IMR-90 (cell line): ENCODE measurements around the gene ATP8B4.

Experiments
- BHLHE40 ChIP-seq: fragments of 150-350 bp; IDR thresholded peaks from 2 replicates; pipeline ENCODE4 v1.6.1; 2016; ENCODE audit warnings: mild to moderate bottlenecking, low read depth, low read length
- CEBPB ChIP-seq: IDR thresholded peaks from 2 replicates; pipeline ENCODE4 v1.6.1; 2012; ENCODE audit warnings: low read depth, low read length, improper control_type of control experiment
- CHD1 ChIP-seq: IDR thresholded peaks from 2 replicates; pipeline ENCODE4 v1.6.1; 2012; ENCODE audit warnings: low read depth, low read length, improper control_type of control experiment
- MAFK ChIP-seq: IDR thresholded peaks from 2 replicates; pipeline ENCODE4 v1.6.1; 2012; ENCODE audit warnings: low read depth, low read length, improper control_type of control experiment
- POLR2A ChIP-seq: IDR thresholded peaks from 2 replicates; pipeline ENCODE4 v1.6.1; 2012; ENCODE audit warnings: mild to moderate bottlenecking, low read depth, low read length
- RAD21 ChIP-seq: IDR thresholded peaks from 2 replicates; pipeline ENCODE4 v1.6.1; 2012; ENCODE audit warnings: low read length, improper control_type of control experiment
- RCOR1 ChIP-seq: IDR thresholded peaks from 2 replicates; pipeline ENCODE4 v1.6.1; 2012; ENCODE audit warnings: mild to moderate bottlenecking, low read length, improper control_type of control experiment; ENCODE audit not compliant: insufficient replicate concordance
- TF ChIP-seq, protein P1 (sequence below): conservative IDR thresholded peaks from 2 replicates; pipeline ENCODE4 v1.5.1; 2012; ENCODE audit warnings: mild to moderate bottlenecking, low read depth, low read length, improper control_type of control experiment
- TF ChIP-seq, protein P2 (sequence below): fragments of 150-350 bp; IDR thresholded peaks from 2 replicates; pipeline ENCODE4 v1.6.1; 2016; ENCODE audit warnings: low read depth, mild to moderate bottlenecking, low read length, moderate library complexity, borderline replicate concordance
- TF ChIP-seq, protein P3 (sequence below): fragments of 150-350 bp; IDR thresholded peaks from 2 replicates; pipeline ENCODE4 v1.6.1; 2017; ENCODE audit warnings: mild to moderate bottlenecking, antibody characterized with exemption, low read length, low read depth

DNA sequence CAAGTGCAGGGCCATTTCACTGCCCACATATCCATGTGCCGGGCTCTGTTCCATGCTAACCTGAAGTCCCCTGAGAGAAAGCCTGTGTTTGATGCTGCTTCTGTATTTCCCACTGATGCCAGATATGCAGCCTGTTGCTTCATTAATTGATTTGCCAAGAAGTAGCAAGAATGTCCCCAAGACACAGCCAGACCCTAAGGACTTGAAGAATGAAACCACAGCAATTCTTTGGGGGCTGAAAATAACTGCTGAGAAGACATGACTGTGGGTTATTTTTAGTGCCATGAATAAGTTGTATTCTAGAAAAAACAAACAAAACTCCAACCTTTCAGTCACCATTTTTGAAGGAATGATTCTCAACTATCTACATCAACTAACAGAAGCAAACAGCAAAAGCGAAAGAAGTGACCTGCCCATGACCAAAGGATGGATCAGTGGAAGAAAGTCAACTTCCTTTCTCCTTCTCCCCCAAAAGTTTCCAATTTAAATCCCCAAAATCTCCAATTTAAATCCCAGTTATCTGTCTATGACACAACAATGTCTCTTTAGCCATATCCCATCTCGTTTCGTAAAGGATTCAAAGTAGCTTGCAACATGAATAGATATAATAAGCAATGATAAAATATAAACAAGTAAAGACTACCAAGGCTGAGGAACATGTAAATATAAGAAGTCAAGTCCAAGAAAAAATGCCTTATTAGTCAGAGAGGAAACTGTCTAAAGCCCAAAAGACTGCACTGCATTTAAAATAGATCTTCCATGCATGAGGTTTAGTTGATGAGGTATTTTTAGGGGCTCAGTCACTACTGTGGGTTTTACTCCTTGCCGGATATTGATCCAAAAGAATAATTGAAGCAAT is 271.4 kb downstream of the ATP8B4 start:
- TF ChIP-seq BHLHE40 (no peak), RAD21 (no peak; the same call in 1 of the 2 replicates), CHD1 (no peak), CEBPB (peak; percentile 87), RCOR1 (no peak), MAFK (peak; percentile 59; the same call in 1 of the 2 replicates), POLR2A (no peak)
- TF ChIP-seq, protein P1, sequence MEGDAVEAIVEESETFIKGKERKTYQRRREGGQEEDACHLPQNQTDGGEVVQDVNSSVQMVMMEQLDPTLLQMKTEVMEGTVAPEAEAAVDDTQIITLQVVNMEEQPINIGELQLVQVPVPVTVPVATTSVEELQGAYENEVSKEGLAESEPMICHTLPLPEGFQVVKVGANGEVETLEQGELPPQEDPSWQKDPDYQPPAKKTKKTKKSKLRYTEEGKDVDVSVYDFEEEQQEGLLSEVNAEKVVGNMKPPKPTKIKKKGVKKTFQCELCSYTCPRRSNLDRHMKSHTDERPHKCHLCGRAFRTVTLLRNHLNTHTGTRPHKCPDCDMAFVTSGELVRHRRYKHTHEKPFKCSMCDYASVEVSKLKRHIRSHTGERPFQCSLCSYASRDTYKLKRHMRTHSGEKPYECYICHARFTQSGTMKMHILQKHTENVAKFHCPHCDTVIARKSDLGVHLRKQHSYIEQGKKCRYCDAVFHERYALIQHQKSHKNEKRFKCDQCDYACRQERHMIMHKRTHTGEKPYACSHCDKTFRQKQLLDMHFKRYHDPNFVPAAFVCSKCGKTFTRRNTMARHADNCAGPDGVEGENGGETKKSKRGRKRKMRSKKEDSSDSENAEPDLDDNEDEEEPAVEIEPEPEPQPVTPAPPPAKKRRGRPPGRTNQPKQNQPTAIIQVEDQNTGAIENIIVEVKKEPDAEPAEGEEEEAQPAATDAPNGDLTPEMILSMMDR, result no peak
- TF ChIP-seq, protein P2, sequence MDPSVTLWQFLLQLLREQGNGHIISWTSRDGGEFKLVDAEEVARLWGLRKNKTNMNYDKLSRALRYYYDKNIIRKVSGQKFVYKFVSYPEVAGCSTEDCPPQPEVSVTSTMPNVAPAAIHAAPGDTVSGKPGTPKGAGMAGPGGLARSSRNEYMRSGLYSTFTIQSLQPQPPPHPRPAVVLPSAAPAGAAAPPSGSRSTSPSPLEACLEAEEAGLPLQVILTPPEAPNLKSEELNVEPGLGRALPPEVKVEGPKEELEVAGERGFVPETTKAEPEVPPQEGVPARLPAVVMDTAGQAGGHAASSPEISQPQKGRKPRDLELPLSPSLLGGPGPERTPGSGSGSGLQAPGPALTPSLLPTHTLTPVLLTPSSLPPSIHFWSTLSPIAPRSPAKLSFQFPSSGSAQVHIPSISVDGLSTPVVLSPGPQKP, result no peak
- TF ChIP-seq, protein P3, sequence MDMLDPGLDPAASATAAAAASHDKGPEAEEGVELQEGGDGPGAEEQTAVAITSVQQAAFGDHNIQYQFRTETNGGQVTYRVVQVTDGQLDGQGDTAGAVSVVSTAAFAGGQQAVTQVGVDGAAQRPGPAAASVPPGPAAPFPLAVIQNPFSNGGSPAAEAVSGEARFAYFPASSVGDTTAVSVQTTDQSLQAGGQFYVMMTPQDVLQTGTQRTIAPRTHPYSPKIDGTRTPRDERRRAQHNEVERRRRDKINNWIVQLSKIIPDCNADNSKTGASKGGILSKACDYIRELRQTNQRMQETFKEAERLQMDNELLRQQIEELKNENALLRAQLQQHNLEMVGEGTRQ, result no peak
